Stimulated activated naive CD4-positive, alpha-beta T cell (primary cell): ENCODE data around the gene MTMR12.

ENCODE experiments used
- DNase-seq, 6 experiments: peaks; one replicate each; lab custom pipeline; 2025; lab: John Stamatoyannopoulos, UW

MTMR12 gene

DNA sequence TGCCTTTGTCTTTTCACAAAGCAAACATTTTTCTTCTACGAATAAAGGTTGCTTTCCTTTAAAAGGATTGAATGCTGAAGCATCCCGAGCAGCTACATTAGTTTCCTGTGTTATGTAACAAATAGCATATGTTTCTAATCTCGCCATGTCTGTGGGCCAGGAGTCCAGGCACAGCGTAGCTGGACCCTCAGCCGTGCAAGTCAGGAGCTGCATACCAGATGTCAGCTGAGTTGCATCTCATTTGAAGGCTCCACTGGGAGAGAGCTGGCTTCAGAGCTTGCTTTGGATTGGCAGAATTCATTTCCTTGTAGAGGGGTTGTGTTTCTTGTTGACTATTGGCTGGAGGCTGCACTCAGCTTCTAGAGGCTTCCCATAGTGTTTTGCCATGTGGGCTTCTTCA, 122.6 kb downstream of the MTMR12 start:
- DNase-seq: no peak

DNA sequence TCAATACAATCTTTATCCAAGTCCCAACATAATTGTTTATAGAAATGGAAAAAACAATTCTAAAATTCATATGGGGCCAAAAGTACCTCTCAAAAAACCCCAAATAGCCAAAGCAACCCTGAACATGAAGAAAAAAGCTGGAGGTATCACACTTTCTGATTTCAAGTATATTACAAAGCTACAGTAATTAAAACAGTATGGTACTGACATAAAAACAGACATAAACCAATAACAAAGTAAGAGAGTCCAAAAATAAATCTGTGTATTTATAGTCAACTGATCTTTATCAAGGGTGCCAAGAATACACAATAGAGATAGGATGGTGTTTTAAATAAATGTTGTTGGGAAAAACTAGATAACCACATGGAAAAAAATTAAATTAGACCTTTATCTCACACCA, 125.1 kb downstream of the MTMR12 start:
- no peak for DNase-seq

DNA sequence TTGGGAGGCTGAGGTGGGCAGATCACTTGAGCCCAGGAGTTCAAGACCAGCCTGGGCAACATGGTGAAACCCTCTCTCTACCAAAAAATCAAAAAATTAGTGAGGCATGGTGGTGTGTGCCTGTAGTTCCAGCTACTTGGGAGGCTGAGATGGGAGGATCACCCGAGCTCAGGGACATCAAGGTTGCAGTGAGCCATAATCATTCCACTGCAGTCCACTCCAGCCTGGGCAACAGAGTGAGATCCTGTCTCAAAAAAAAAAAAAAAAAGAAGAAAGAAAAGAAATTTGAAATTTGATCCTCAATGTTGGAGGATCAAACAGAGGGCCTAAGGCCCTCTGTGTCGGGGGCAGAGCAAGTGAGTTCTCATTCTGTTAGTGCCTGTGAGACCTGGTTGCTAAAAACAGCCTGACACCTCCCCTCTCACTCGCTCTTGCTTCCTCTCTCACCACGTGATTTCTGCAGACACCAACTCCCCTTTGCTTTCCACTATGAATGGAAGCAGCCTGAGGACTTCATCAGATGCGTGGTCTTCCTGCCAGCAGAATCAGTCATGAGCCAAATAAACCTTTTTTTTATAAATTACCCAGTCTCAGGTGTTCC, 130.2 kb downstream of the MTMR12 start:
- no peak for DNase-seq
